RWPE2 (cell line): Measurements from ENCODE around the gene SEMA5A.

Experiments
- ATAC-seq: fragments of 200-7000 bp; cut with Tn5 transposase; 3 replicates; pipeline ENCODE4 v1.9.1; 2021; ENCODE audit warnings: low read depth
- DNase-seq: peaks from one replicate; pipeline ENCODE4 v3.0.0-alpha.2; 2020; ENCODE audit warnings: low spot score
- H3K27ac ChIP-seq: fragments of 450-650 bp; 2 replicates; pipeline ENCODE4 v1.5.1; 2017; ENCODE audit warnings: mild to moderate bottlenecking; ENCODE audit not compliant: poor library complexity, severe bottlenecking
- H3K27me3 ChIP-seq: fragments of 250-450 bp; sonication (Bioruptor Pico); 2 replicates; pipeline ENCODE4 v1.5.1; 2021; ENCODE audit warnings: mild to moderate bottlenecking, moderate library complexity; ENCODE audit not compliant: insufficient read depth, poor library complexity, severe bottlenecking
- H3K36me3 ChIP-seq: fragments of 250-450 bp; sonication (Bioruptor Pico); 2 replicates; pipeline ENCODE4 v1.5.1; 2020; ENCODE audit warnings: low read depth, mild to moderate bottlenecking, moderate library complexity
- H3K4me1 ChIP-seq: fragments of 250-450 bp; sonication (Bioruptor Pico); 2 replicates; pipeline ENCODE4 v1.5.1; 2021; ENCODE audit warnings: mild to moderate bottlenecking, moderate library complexity; ENCODE audit not compliant: insufficient read depth, poor library complexity, severe bottlenecking
- H3K4me3 ChIP-seq: fragments of 250-450 bp; sonication (Bioruptor Pico); 2 replicates; pipeline ENCODE4 v1.5.1; 2021; ENCODE audit warnings: mild to moderate bottlenecking, moderate library complexity; ENCODE audit not compliant: severe bottlenecking
- H3K9me3 ChIP-seq: fragments of 250-450 bp; sonication (Bioruptor Pico); 2 replicates; pipeline ENCODE4 v1.5.1; 2021; ENCODE audit warnings: mild to moderate bottlenecking, moderate library complexity; ENCODE audit not compliant: severe bottlenecking
- TF ChIP-seq, protein P1 (sequence below): fragments of 450-650 bp; IDR thresholded peaks from one replicate; pipeline ENCODE4 v1.5.1; 2017; ENCODE audit warnings: mild to moderate bottlenecking, moderate library complexity; ENCODE audit not compliant: poor library complexity, severe bottlenecking

The SEMA5A gene

GRCh38 chr5:9263656-9264055 is 282.2 kb downstream of the SEMA5A start:
- no peaks in the 10 kb centered on the region for H3K27me3 ChIP-seq
- H3K4me1 ChIP-seq: peaks cover 3% of the 10 kb centered on the region
- DNase-seq (no peak), ATAC-seq (no peak)
- H3K9me3 ChIP-seq: no peaks in the 10 kb centered on the region
- no peaks in the 10 kb centered on the region for H3K36me3 ChIP-seq
- TF ChIP-seq, protein P1, sequence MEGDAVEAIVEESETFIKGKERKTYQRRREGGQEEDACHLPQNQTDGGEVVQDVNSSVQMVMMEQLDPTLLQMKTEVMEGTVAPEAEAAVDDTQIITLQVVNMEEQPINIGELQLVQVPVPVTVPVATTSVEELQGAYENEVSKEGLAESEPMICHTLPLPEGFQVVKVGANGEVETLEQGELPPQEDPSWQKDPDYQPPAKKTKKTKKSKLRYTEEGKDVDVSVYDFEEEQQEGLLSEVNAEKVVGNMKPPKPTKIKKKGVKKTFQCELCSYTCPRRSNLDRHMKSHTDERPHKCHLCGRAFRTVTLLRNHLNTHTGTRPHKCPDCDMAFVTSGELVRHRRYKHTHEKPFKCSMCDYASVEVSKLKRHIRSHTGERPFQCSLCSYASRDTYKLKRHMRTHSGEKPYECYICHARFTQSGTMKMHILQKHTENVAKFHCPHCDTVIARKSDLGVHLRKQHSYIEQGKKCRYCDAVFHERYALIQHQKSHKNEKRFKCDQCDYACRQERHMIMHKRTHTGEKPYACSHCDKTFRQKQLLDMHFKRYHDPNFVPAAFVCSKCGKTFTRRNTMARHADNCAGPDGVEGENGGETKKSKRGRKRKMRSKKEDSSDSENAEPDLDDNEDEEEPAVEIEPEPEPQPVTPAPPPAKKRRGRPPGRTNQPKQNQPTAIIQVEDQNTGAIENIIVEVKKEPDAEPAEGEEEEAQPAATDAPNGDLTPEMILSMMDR: no peak
- H3K4me3 ChIP-seq: no peak overlapping the region
- H3K27ac ChIP-seq: no peak overlapping the region

DNA sequence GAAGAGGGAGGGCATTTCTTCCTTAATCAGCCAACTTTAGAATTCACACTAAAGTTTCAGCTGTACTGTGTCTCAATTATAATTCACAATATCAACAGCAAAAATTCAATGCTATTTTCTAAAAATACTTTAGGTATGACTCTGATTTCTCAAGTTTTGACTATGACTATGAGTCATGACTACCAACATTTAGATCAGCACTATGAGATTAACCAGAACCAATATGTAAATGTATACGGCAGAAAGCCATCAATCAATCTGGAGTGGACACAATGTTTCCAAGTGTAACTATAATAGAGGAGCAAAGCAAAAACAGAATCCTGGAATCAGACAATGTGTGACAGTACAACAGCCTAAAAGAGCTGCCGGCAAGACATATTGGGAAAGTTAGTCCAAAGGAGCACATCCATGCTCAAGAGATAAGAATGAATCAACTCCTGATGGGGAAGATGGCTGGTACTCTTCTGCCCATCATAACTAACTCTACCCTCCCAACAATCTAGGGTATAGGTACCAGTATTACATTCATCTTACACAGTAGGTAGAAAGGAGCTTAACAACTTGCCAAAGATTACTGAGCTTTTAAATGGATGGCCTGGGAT is 294.4 kb downstream of the SEMA5A start:
- Histone ChIP-seq H3K9me3 (no peaks in the 10 kb centered on the region), H3K4me3 (no peak overlapping the region), H3K36me3 (no peaks in the 10 kb centered on the region), H3K27me3 (no peaks in the 10 kb centered on the region), H3K4me1 (peaks cover 12% of the 10 kb centered on the region), H3K27ac (no peak overlapping the region)
- DNase-seq (no peak), ATAC-seq (peak; percentile 86)
- TF ChIP-seq, protein P1: no peak

GRCh38 chr5:9249231-9249630 is 296.6 kb downstream of the SEMA5A start:
- H3K27me3 ChIP-seq: no peaks in the 10 kb centered on the region
- peaks cover 12% of the 10 kb centered on the region for H3K4me1 ChIP-seq
- ATAC-seq (no peak), DNase-seq (no peak)
- no peak overlapping the region for H3K4me3 ChIP-seq
- no peaks in the 10 kb centered on the region for H3K9me3 ChIP-seq
- TF ChIP-seq, protein P1: no peak
- no peak overlapping the region for H3K27ac ChIP-seq
- H3K36me3 ChIP-seq: no peaks in the 10 kb centered on the region

DNA sequence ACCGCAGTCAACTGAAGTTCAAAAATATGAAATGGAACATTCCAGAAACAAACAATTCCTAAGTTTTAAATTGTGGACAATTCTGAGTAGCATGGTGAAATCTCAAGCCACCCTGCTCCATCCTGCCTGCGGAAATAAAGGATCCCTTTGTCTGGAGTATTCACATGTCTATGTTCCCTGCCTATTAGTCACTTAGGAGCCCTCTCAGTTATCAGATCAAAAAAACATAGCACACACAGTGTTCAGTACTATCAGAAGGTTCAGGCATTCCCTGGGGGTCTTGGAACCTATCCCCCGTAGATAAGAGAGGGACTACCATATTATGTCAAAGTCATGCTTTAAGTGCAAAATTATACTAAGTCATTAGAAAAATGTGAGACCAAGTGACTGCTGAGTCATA is 300.8 kb downstream of the SEMA5A start:
- no peaks in the 10 kb centered on the region for H3K9me3 ChIP-seq
- H3K27ac ChIP-seq: no peak overlapping the region
- no peaks in the 10 kb centered on the region for H3K27me3 ChIP-seq
- no peak for DNase-seq
- H3K4me3 ChIP-seq: no peak overlapping the region
- H3K36me3 ChIP-seq: no peaks in the 10 kb centered on the region
- TF ChIP-seq, protein P1: no peak
- no peak for ATAC-seq
- H3K4me1 ChIP-seq: peaks cover 3% of the 10 kb centered on the region

DNA sequence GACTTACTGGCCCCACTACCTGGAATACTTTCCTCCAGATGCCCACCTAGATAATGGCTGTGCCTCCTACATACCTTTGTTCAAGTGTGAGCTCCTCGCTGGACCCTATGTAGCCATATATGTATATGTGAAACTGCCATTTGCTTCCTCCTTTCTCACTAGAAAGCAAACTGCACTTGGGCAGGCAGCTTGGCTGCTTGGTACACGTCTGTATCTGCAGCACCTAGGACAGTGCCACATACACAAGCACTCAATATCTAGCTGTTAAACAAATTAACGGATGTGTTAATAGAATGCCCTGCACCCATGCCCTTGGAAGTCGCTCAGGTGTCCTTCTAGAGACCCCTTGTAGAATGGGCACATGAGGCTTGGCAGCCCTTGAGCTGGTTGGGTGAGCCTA is 301.5 kb downstream of the SEMA5A start:
- no peak for DNase-seq
- TF ChIP-seq, protein P1: no peak
- no peak overlapping the region for H3K27ac ChIP-seq
- H3K4me1 ChIP-seq: peaks cover 9% of the 10 kb centered on the region
- no peak overlapping the region for H3K4me3 ChIP-seq
- no peaks in the 10 kb centered on the region for H3K9me3 ChIP-seq
- no peaks in the 10 kb centered on the region for H3K36me3 ChIP-seq
- H3K27me3 ChIP-seq: no peaks in the 10 kb centered on the region
- ATAC-seq: peak; percentile 31; the same call in 1 of the 3 replicates
